ENCODE results near the gene EID2.

EID2 gene

GRCh38 chr19:39498798-39499642 is 40.9 kb downstream of the EID2 start, which contains the start of gene DLL3:
Gene DLL3 (plus strand): TSS chr19:39498947. CDS start chr19:39498975, 28 bp downstream.
- H3K9ac ChIP-seq (ENCODE audit: low read length): no peak within 1 kb of the TSS
- H3K27me3 ChIP-seq (replicated peaks; ENCODE audit: control insufficient read depth, insufficient read depth, low read length): peaks cover 46% of the 10 kb centered on the region
- peak within 1 kb of the TSS; percentile 27 for H3K4me3 ChIP-seq (ENCODE audit: low read length)
- H3K9me3 ChIP-seq (ENCODE audit: control insufficient read depth, low read length): no peaks in the 10 kb centered on the region
- peak; percentile 29 for DNase-seq (ENCODE audit: low read depth)
- H3K4me1 ChIP-seq (ENCODE audit: control insufficient read depth, insufficient read depth, low read length): peaks cover 7% of the 10 kb centered on the region
- H3K36me3 ChIP-seq (ENCODE audit: control insufficient read depth, insufficient read depth, low read length, severe bottlenecking): no peaks in the 10 kb centered on the region

- peak; percentile 60 for DNase-seq (ENCODE audit: low read depth)
Observed at GRCh38 chr19:39497996-39498797, 41.8 kb downstream of the EID2 start.

GRCh38 chr19:39497701-39497995 is 42.3 kb downstream of the EID2 start:
- Histone ChIP-seq H3K9me3 (ENCODE audit: control insufficient read depth, low read length) (no peaks in the 10 kb centered on the region), H3K4me1 (ENCODE audit: control insufficient read depth, insufficient read depth, low read length) (peaks cover 7% of the 10 kb centered on the region), H3K9ac (ENCODE audit: low read length) (no peak overlapping the region), H3K4me3 (ENCODE audit: low read length) (peak overlapping the region; percentile 27), H3K27me3 (replicated peaks; ENCODE audit: control insufficient read depth, insufficient read depth, low read length) (peaks cover 34% of the 10 kb centered on the region), H3K36me3 (ENCODE audit: control insufficient read depth, insufficient read depth, low read length, severe bottlenecking) (no peaks in the 10 kb centered on the region)
- DNase-seq (ENCODE audit: low read depth): no peak

More at GRCh38 chr19:39497996-39498797, 41.8 kb downstream of the EID2 start:
- Histone ChIP-seq H3K36me3 (ENCODE audit: control insufficient read depth, insufficient read depth, low read length, severe bottlenecking) (no peaks in the 10 kb centered on the region), H3K27me3 (replicated peaks; ENCODE audit: control insufficient read depth, insufficient read depth, low read length) (peaks cover 37% of the 10 kb centered on the region), H3K9me3 (ENCODE audit: control insufficient read depth, low read length) (no peaks in the 10 kb centered on the region), H3K4me3 (ENCODE audit: low read length) (peak overlapping the region; percentile 27), H3K9ac (ENCODE audit: low read length) (no peak overlapping the region), H3K4me1 (ENCODE audit: control insufficient read depth, insufficient read depth, low read length) (peaks cover 7% of the 10 kb centered on the region)

- DNase-seq (ENCODE audit: low read depth): no peak
- Histone ChIP-seq H3K9ac (ENCODE audit: low read length) (no peak overlapping the region), H3K9me3 (ENCODE audit: control insufficient read depth, low read length) (no peaks in the 10 kb centered on the region), H3K36me3 (ENCODE audit: control insufficient read depth, insufficient read depth, low read length, severe bottlenecking) (peaks cover 9% of the 10 kb centered on the region), H3K4me1 (ENCODE audit: control insufficient read depth, insufficient read depth, low read length) (peaks cover 7% of the 10 kb centered on the region), H3K27me3 (replicated peaks; ENCODE audit: control insufficient read depth, insufficient read depth, low read length) (peaks cover 34% of the 10 kb centered on the region), H3K4me3 (ENCODE audit: low read length) (no peak overlapping the region)
Observed at GRCh38 chr19:39496063-39496462, 43.9 kb downstream of the EID2 start.

- H3K9ac ChIP-seq (ENCODE audit: low read length): no peak overlapping the region
Observed at GRCh38 chr19:39494661-39495060, 45.3 kb downstream of the EID2 start.

GRCh38 chr19:39492788-39493187 is 47.2 kb downstream of the EID2 start:
- H3K27me3 ChIP-seq (replicated peaks; ENCODE audit: control insufficient read depth, insufficient read depth, low read length): peaks cover 11% of the 10 kb centered on the region

More at GRCh38 chr19:39494661-39495060, 45.3 kb downstream of the EID2 start:
- DNase-seq (ENCODE audit: low read depth): no peak
- H3K9me3 ChIP-seq (ENCODE audit: control insufficient read depth, low read length): no peaks in the 10 kb centered on the region
- peaks cover 21% of the 10 kb centered on the region for H3K36me3 ChIP-seq (ENCODE audit: control insufficient read depth, insufficient read depth, low read length, severe bottlenecking)
- no peak overlapping the region for H3K4me3 ChIP-seq (ENCODE audit: low read length)
- peaks cover 23% of the 10 kb centered on the region for H3K27me3 ChIP-seq (replicated peaks; ENCODE audit: control insufficient read depth, insufficient read depth, low read length)
- peaks cover 7% of the 10 kb centered on the region for H3K4me1 ChIP-seq (ENCODE audit: control insufficient read depth, insufficient read depth, low read length)

GRCh38 chr19:39492225-39492624 is 47.7 kb downstream of the EID2 start:
- Histone ChIP-seq H3K9me3 (ENCODE audit: control insufficient read depth, low read length) (no peaks in the 10 kb centered on the region), H3K9ac (ENCODE audit: low read length) (no peak overlapping the region), H3K4me3 (ENCODE audit: low read length) (no peak overlapping the region), H3K27me3 (replicated peaks; ENCODE audit: control insufficient read depth, insufficient read depth, low read length) (peaks cover 5% of the 10 kb centered on the region), H3K36me3 (ENCODE audit: control insufficient read depth, insufficient read depth, low read length, severe bottlenecking) (peaks cover 43% of the 10 kb centered on the region), H3K4me1 (ENCODE audit: control insufficient read depth, insufficient read depth, low read length) (no peaks in the 10 kb centered on the region)
- DNase-seq (ENCODE audit: low read depth): no peak

More at GRCh38 chr19:39492788-39493187, 47.2 kb downstream of the EID2 start:
- Histone ChIP-seq H3K4me3 (ENCODE audit: low read length) (no peak overlapping the region), H3K4me1 (ENCODE audit: control insufficient read depth, insufficient read depth, low read length) (no peaks in the 10 kb centered on the region), H3K36me3 (ENCODE audit: control insufficient read depth, insufficient read depth, low read length, severe bottlenecking) (peaks cover 40% of the 10 kb centered on the region), H3K9me3 (ENCODE audit: control insufficient read depth, low read length) (no peaks in the 10 kb centered on the region), H3K9ac (ENCODE audit: low read length) (no peak overlapping the region)
- DNase-seq (ENCODE audit: low read depth): no peak

- peaks cover 65% of the 10 kb centered on the region for H3K36me3 ChIP-seq (ENCODE audit: control insufficient read depth, insufficient read depth, low read length, severe bottlenecking)
Observed at GRCh38 chr19:39489756-39490155, 50.2 kb downstream of the EID2 start.

More at GRCh38 chr19:39489756-39490155, 50.2 kb downstream of the EID2 start:
- no peak for DNase-seq (ENCODE audit: low read depth)
- H3K4me1 ChIP-seq (ENCODE audit: control insufficient read depth, insufficient read depth, low read length): no peaks in the 10 kb centered on the region
- H3K9me3 ChIP-seq (ENCODE audit: control insufficient read depth, low read length): no peaks in the 10 kb centered on the region
- no peak overlapping the region for H3K4me3 ChIP-seq (ENCODE audit: low read length)
- H3K9ac ChIP-seq (ENCODE audit: low read length): no peak overlapping the region
- H3K27me3 ChIP-seq (replicated peaks; ENCODE audit: control insufficient read depth, insufficient read depth, low read length): no peaks in the 10 kb centered on the region
